Inflammatory macrophage (primary cell): Measurements from ENCODE around the gene EFS.
A peak's percentile ranks its signal among the peaks of the same experiment; 100 is the strongest.
"Not testable (repeated sequence)": the region's sequence is repeated elsewhere in the genome, so short reads cannot be mapped to it uniquely, and the experiment has no call there.

Source experiments
- DNase-seq, 2 donors: peaks; one replicate each; pipeline ENCODE4 v3.0.0-alpha.2; 2020 to 2022
- total RNA-seq, 18 experiments: gene quantifications; one replicate each; lab custom pipeline; 2026; ENCODE audit warnings: mixed read lengths in 6 of 18, inconsistent platforms in 2 of 18; lab: John Stamatoyannopoulos, UW

The EFS gene
- 0 to 0.18 (median 0) reads per million in 18 experiments for total RNA-seq

- DNase-seq = no peak
Observed at GRCh38 chr14:23365036-23365731, at the start of gene EFS. Gene EFS (minus strand): TSS chr14:23365172. CDS start chr14:23365025, 147 bp downstream.

- no peak for DNase-seq
Observed at GRCh38 chr14:23414254-23414653, 49.3 kb upstream of the EFS start.

GRCh38 chr14:23413681-23414080, 48.7 kb upstream of the EFS start:
- DNase-seq = no peak

- no peak for DNase-seq
Observed at GRCh38 chr14:23411563-23412525, 46.9 kb upstream of the EFS start.

- DNase-seq = no peak
Observed at GRCh38 chr14:23409966-23410635, 45.1 kb upstream of the EFS start.

- DNase-seq = no peak
Observed at GRCh38 chr14:23409475-23409874, 44.5 kb upstream of the EFS start.

GRCh38 chr14:23408307-23408630, 43.3 kb upstream of the EFS start:
- no peak for DNase-seq

- no peak for DNase-seq
Observed at GRCh38 chr14:23407516-23408306, 42.7 kb upstream of the EFS start, which contains the start of gene MYH6. Gene MYH6 (minus strand): TSS chr14:23408273. CDS start chr14:23407223, 1,050 bp downstream.

- no peak for DNase-seq
Observed at GRCh38 chr14:23406725-23407355, 41.9 kb upstream of the EFS start.

GRCh38 chr14:23406244-23406643, 41.3 kb upstream of the EFS start:
- DNase-seq = no peak

- no peak for DNase-seq
Observed at GRCh38 chr14:23405516-23406025, 40.6 kb upstream of the EFS start.

- no peak for DNase-seq
Observed at GRCh38 chr14:23405096-23405495, 40.1 kb upstream of the EFS start.

GRCh38 chr14:23404331-23404900, 39.4 kb upstream of the EFS start:
- DNase-seq = no peak

GRCh38 chr14:23403908-23404307, 38.9 kb upstream of the EFS start:
- DNase-seq = no peak

- no peak for DNase-seq
Observed at GRCh38 chr14:23403139-23403438, 38.1 kb upstream of the EFS start.

- DNase-seq = no peak
Observed at GRCh38 chr14:23402296-23403138, 37.5 kb upstream of the EFS start.

GRCh38 chr14:23401291-23401690, 36.3 kb upstream of the EFS start:
- peak; percentile 16 to 34 for DNase-seq

- DNase-seq = not testable (repeated sequence)
Observed at GRCh38 chr14:23400496-23401149, 35.7 kb upstream of the EFS start.

- DNase-seq = peak in 1 of 2 donors; percentile 1
Observed at GRCh38 chr14:23399591-23399990, 34.6 kb upstream of the EFS start.

GRCh38 chr14:23399136-23399535, 34.2 kb upstream of the EFS start:
- DNase-seq = no peak
